Measurements from ENCODE around the gene PARM1.

The PARM1 gene

DNA sequence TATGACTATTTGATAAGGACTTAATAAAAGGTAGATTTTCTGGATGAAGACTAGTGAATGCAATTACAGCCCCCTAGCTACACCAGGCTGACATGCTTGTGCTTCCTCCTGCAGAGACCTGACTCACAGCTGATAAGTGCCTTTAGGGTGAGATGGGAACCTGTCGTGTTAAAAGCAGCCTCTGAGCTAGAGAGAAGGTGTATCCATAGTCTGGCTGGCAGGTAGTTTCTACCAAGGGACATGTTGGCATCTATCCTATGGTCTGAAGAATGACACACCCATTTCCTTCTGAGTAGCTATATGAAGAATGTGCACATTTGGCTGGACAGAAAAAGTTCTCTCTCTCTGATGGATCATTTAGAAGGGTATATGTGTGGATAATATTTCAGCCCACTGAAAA lies 64.1 kb downstream of the PARM1 start:
- DNase-seq = no peak

- no peak for DNase-seq
These were observed 65.2 kb downstream of the PARM1 start for GRCh38 chr4:74997948-74998729.

GRCh38 chr4:74999714-75000309 lies 66.9 kb downstream of the PARM1 start:
- DNase-seq = no peak

DNA sequence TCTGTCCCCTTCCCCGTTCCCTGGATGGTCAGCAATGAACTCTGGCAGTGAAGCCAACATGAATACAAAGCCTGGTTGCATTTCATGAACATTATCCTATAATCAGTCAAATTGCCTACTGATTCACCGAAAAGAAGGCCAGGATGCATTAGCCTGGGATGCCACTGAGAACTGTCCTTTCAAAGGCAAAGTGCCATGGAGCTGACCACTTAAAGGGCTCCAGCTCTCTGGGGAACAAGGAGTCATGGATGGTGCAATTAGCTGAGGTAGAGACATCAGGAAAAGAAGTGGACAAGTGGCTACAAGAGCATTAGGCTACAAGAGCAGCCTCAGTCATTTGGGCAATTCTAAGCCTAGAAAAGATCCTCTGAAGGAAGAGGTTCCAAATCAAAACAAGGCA lies 69.0 kb downstream of the PARM1 start:
- no peak for DNase-seq

GRCh38 chr4:75002381-75002780 lies 69.5 kb downstream of the PARM1 start:
- no peak for DNase-seq

DNA sequence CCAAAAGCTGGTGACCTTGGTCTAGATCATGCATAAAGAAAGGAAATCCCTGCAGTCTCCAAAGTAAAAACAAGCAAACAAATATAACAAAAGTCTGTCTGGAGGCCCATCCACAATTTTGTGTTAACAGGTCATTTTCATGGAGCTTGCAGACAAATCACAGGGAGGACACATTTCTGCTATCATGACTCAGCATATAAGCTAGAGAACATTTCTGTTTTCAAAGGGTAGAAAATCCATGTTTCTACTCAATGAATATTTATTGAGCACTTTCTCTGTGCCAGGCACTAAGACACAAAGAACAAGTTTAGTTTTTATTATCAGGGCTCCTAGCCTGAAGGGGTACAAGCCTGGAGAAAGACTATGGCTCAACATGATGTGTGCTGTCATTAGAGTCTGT lies 71.1 kb downstream of the PARM1 start:
- DNase-seq = no peak

- no peak for DNase-seq
These were observed 72.1 kb downstream of the PARM1 start for GRCh38 chr4:75004755-75005668.

GRCh38 chr4:75005727-75006126 lies 72.8 kb downstream of the PARM1 start:
- DNase-seq = no peak

DNA sequence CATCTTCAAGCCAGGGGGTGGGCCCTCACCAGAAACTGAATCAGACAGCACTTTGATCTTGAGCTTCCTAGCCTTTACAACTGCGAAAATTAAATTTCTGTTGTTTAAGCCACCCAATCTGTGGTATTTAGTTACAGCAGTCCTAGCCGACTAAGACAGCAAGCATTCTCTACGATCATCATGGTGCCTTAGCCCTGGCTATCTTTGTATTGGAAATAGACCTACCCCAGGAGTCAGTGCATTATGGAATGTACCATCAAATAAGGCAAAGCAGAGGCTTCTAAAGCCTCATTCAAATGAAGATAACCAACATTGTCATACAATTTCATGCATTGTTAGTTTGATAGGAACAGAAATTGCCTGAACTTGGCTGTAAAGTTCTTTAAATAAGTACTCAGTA lies 75.0 kb downstream of the PARM1 start:
- DNase-seq = no peak

DNA sequence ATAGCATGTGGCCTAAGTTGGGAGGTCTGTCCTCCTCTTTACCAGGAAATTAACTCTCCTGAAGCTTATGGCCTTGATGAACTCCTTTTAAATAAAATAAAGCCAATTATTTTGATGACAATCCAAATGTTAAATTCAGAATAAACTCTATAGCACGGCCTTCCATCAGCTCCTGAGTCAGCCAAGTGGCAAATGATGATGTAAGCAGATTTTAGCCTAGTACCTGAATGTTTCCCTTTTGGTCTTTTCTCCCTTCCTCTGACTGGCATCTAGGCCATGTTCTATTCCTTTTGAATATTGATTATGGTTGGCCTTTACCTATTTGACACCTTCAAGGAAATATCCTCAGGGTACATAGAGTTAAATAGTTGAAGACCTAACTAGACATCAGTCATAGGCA lies 76.2 kb downstream of the PARM1 start:
- no peak for DNase-seq

- no peak for DNase-seq
These were observed 78.3 kb downstream of the PARM1 start for GRCh38 chr4:75011131-75011795.

DNA sequence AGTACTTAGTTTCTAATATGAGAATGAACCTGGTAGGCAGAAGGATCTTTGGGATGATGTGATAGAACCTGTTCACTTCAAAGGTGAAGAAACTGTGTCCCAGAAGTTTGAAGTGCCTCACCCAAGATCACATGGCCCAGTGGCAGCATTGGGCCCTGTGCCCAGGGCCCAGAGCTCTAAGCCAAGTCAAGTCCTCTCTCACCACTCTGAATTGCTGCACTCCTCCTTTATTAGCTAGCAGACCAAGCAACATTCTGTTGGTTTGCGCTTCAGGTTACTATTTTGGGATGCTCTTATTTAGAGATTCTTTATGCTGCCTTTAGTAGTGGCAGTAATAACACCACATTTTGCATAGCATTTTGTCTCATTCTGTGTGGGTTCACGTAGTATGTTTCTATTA lies 82.7 kb downstream of the PARM1 start:
- no peak for DNase-seq

DNA sequence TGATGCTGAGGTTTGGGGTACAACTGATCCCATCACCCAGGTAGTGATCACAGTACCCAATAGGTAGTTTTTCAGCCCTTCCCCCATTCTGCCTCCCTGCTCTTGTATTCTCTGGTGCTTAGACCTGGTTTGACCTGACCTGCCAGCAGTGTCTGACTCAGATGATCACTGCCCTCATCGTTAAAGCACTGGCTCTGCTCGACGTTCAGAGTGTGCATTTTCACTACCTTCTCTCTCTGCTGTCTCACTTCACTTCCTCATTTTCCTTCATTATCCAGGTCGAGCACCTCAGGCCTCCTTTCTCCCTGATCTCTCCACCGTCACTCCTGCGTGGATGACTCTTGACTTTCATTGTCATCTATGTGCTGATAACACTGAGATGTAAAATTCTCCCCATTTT lies 83.6 kb downstream of the PARM1 start:
- no peak for DNase-seq

DNA sequence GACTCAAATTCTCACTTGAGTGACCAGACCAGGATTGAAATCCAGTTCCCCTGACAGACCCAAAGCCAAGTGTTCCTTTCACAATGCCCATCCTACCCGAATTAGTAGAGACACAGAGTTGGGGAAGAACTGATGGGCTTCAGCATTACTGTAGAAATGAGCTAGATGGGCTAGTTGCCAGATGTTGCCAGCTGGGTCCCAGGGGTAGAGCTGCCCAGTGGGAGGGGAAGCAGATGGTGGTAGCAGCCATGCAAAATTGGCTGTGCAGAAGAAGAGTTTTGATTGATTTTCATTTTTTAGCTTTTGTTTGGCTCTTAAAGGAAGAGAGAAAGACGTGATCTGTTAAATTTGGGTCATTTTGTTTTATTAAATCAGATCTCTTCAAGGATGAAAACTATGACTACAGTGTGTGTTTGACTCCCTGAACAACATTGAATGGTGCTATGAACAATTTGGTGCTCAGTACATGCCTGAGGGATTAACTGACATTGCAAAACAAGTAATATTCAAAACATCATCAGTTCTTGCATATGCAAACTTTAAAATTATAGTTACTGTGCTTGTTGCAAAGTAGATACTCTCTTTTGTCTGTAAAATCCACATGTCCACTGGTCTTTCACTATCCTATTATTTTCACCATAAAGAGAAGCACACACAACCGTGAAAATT lies 86.0 kb downstream of the PARM1 start:
- DNase-seq = no peak

GRCh38 chr4:75025431-75025830 lies 92.5 kb downstream of the PARM1 start:
- DNase-seq = no peak

DNA sequence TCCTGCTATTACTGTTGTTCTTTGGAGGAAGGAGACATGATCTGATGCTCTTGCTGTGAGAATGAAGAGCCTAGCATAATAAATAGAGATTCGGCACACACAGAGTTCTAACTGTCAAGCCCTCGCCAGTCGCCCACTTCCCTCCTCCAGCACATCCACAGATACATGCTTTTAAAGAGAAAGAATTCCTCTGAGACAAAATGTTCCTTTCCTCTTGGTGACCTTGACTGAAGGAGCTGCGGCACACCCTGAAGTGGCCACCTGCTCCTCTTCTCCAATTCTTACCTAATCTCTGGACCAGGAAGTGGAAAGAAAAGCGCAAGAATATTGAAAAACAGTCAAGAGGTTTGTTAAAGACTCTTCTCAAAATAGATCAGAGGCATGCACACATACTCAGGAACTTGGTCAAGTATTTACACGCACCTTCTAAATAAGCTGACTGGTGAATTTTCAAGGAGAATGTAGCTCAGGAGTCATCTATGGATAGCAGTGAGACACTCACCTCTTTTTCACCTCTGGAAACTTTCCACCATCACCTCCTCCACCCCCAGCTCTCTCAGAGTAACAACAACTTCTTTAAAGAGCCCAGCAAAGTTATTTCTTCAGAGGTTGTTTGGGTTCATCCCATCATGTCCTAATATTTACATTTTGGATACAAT lies 95.4 kb downstream of the PARM1 start:
- no peak for DNase-seq

- DNase-seq = no peak
These were observed 97.1 kb downstream of the PARM1 start for GRCh38 chr4:75030028-75030427.

- no peak for DNase-seq
These were observed 97.8 kb downstream of the PARM1 start for GRCh38 chr4:75030649-75031235.

GRCh38 chr4:75031775-75032174 lies 98.9 kb downstream of the PARM1 start:
- no peak for DNase-seq

DNA sequence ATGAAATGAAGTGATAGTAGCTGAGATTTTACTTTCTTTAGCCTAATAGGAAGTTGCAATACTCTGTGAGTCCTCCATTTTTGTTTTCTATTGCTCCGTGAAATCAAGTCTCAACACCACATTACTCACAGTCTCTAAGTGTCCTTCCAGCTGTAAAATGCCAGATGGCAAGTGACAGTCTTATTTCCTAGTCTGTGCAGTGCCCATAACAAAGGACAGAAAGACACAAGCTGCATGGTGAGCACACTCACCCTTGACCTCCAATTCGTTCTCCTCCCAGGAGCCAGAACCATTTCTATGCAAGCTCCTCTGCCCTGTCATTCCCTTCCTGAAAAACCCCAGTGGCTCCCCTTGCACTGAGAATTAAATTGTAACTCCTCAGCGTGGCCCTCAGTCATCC lies 101.6 kb downstream of the PARM1 start:
- DNase-seq = no peak

- DNase-seq = no peak
These were observed 102.4 kb downstream of the PARM1 start for GRCh38 chr4:75035321-75035720.
